Fibroblast of the conjunctiva (primary cell): Measurements from ENCODE around the gene PBLD.

Source experiments
- DNase-seq: peaks from one replicate; pipeline ENCODE4 v3.0.0-alpha.2; 2010; ENCODE audit warnings: low read depth

PBLD gene

DNA sequence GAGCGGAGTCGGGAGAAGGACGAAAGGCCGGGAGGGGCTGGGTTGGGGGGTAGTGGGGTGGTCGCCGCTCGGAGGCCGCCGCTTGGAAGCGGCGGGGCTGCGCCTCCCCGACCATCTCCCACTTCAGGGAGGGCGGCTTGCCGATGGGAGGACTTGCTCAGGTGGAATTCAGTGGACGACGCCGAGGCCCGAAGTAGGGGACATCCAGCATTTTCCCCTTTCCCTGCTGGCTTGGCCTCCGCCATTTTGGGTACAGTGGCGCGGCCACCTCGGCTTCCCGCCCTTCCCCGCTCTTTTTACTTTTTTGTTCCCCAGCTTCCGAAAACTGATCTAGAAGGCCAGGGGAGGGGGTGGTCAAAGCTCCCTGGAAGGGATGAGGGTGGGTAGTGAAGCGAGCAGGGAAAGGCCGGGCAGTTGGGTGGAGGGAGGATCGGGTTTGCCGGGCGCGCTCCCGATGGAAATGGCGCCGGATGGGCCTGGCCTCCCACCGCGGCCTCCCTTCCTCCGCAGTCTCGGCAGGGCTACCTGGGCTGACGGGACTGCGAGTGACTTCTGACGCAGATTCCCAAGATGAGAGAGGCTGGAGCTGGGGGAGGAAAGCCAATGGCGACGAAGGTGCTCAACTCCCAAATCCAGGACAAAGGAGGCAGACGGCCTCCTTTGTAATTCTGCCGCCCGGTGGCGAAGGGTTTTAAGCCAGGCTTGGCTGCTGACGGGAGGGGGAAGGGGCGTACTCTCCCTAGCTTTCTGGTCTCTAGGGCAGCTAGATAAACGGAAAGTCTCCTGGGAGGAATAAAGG is at the start of gene PBLD:
TSS of gene PBLD (minus strand) at position 670 of the 799 bp plus-strand sequence. CDS start 26,084 bp downstream, outside the sequence.
- peak; percentile 61 for DNase-seq

DNA sequence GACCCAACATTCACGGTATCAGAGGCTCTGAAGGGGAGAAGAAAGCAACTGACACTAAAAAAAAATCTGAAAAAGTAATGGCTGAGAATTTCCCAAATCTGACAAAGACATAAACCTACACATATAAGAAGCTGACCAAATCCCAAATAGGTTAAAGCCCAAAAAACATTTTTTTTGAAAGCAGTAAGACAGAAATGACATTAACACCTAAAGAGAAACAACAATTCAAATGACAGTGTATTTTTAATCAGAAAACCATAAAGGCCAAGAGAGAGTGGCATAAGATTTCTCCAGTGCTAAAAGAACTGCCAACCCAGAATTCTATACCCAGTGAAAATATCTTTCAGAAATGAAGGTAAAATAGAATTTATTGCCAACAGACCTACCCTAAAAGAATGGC is 38.9 kb upstream of the PBLD start:
- no peak for DNase-seq

DNA sequence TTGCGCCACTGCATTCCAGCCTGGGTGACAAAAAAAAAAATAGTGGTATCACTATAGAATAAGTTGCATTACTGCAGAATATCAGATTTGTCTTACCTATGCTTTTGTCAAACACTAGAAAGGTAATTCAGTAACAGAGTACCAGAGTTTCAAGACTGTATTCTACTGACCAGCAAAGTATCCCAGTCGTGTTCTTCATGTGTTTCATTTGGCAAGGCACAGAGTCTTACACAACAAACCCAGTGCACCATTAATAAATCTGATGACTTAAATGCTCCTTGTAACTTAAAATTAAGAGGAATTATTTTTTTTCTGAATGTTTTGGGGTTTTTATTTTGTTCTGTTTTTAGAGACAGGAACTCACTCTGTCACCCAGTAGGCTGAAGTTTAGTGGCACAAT is 34.4 kb upstream of the PBLD start:
- DNase-seq: no peak

DNA sequence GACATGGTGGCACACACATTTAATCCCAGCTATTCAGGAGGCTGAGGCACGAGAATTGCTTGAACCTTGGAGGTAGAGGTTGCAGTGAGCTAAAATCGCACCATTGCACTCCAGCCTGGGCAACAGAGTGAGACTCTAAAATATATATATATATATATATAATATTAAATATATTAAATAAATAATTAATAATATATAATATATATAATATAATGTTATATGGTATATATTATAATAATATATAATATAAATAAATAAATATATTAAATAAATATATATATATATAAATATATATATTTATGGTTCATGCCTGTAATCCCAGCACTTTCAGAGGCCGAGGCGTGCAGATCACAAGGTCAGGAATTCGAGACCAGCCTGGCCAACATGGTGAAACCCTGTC is 33.9 kb upstream of the PBLD start:
- no peak for DNase-seq

DNA sequence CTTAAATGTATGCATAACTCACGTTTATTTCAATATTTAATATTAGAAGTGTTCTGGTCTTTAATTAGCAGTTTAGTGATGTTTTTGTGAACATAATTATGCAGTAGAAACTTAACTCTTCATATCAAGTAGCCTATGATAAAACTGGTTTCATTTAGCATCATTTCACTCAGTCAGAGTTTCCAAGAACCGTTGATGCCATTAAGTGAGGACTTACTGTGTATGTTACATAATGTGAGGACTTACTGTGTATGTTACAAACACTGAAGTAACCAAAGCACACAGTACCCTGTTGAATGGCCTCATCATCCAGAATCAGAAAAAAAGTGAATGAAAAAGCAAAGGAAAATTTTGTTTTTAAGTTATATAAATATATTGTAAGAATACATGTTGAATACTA is 32.9 kb upstream of the PBLD start:
- DNase-seq: no peak

DNA sequence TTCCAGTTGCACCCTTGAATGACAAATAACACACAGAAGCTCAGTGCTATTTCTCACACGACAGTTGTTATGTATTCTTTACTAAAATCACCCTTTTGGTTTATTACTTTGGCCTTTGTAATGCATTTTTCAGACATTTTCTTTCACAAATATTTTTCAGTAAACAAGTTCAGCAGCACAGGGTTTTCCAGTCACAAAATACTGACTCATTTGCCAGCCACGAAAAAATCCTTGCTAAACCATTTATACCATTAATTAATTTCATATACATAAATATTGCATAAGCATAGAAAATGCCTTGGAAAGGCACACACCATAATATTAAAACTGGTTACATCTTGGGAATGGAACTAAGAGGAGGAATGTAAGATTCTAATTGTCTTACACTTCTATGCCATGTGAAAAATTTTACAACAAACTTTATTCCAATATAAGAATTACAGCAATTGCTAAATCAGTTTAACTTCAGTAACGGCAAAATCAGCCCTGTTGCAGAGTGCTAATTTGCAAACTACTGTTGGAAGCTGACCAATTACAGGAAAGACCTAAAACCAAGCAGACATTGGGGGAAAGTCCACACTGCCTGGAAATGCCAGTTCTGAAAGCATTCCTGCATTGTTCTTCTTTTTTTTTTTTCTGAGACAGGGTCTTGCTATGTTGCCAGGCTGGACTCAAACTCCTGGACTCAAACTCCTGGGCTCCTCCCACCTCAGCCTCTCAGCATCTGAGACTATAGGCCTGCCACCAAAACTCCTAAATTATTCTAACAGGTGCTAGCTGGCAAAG is 31.6 kb upstream of the PBLD start:
- DNase-seq: no peak

DNA sequence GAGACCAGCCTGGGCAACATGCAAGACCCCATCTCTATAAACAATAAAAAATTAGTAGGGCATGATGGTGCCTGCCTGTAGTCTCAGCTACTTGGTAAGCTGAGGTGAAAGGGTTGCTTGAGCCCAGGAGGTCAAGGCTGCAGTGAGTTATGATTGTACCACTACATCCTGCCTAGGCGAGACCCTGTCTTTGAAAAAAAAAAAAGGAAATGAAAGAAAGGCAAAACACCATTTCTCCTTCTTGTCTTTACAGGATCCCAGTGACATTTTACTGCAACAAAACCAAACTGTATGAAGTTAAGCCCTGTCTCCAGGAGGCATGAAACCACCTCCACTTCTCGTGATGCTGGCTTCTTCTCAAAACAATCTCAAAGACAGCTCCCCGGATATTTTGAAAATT is 29.9 kb upstream of the PBLD start:
- DNase-seq: no peak

DNA sequence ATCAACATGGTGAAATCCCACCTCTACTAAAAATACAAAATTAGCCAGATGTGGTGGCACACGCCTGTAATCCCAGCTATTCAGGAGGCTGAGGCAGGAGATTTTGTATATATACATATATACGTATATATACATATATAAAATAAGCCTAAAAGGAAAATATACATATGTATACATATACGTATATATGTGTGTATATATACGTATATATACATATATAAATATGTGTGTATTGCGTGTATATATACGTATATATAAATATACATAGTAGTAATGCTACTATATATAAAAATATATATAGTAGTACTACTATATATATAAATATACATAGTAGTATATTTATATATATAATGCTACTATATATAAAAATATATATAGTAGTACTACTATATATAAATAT is 26.5 kb upstream of the PBLD start:
- no peak for DNase-seq

DNA sequence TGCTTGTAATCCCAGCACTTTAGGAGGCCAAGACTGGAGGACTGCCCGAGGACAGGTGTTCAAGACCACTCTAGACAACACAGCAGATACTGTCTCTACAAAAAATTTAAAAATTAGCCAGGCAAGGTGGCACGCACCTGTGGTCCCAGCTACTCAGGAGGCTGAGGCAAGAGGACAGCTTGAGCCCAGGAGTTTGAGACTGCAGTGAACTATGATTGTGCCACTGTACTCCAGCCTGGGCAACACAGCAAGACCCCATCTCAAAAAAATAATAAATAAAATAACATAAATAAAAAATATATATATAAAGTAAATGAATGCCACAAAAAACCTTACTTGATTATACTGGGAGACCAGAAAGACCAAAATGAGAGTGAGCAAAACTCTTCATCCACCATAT is 20.8 kb upstream of the PBLD start:
- no peak for DNase-seq

DNA sequence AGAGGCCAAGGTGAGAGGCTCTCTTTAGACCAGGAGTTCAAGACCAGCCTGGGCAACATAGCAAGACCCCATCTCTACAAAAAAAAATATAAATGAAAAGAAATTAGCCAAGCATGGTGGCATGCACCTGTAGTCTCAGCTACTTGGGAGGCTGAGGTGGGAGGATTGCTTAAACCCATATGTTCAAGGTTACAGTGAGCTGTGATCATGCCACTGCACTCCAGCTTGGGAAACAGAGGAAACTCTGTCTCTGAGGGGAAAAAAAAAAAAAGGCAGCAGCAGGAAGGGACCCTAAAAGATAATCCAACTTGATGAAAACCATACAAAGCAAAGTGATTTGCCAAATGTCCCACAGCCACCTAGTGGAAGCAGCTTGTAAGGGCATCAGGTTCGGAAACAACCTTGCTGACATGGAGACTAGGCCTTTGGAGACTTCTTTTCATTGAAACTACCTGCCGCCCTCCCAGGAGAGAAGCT is 15.6 kb upstream of the PBLD start:
- peak; percentile 36 for DNase-seq

DNA sequence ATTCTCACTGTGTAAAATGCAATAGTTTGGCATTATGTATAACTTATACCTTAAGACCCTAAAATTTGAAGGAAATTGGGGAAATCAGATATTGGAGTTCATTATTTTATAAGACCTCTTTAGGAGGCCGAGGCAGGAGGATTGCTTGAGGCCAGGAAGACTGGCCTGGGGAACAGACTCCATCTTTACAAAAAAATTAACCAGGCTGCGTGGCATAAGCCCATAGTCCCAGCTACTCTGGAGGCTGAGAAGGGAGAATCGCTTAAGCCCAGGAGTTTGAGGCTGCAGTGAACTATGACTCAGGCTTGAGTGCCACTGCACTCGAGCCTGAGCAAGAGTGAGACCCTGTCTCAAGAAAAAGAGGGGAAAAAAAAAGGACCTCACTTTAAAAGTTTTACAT is 14.0 kb upstream of the PBLD start:
- no peak for DNase-seq

DNA sequence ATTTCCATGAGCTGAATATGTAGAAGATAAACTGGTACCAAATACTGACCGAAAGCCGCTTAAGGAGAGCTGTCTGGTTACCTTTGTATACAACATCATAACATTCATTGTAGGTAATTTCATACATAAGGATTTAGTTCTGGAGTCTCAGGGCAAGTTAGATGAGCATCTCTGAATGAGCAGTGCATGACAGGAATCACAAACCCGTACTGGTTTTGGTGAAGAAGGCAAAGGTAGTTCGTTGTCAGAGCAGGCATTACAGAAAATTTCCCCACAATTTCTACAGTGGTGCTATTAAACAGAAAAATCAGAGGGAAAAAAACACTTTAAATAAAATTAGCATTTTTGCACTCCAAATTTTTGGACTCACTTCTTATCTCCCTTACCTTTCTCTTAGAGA is 12.9 kb upstream of the PBLD start:
- no peak for DNase-seq

DNA sequence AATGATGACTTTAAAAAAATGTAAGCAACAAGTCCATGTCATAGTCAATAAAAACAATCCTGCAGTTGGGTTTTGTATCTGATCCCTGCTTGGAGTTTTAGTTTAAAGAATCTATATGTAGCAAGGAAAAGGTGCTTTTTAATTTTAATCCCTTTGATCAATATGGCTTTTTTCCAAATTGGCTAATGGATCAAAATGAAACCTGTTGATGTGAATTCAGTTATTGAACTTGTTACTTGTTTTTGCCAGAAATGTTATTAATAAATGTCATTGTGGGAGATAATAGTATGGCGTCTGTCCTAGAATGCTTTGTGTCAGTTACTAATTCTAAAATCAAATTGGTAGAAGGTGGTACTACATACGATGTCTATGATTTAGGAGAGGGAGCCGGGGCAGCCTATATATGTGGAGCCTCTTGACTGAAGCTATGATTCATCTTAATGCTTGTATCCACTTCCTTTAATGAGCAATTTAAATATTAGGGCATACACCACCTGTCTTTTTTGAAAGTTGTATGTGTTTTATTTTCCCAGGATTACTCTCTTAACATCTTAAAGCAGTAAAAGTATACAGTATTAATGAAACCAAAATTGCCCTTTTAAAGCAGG is 10.3 kb upstream of the PBLD start:
- no peak for DNase-seq

DNA sequence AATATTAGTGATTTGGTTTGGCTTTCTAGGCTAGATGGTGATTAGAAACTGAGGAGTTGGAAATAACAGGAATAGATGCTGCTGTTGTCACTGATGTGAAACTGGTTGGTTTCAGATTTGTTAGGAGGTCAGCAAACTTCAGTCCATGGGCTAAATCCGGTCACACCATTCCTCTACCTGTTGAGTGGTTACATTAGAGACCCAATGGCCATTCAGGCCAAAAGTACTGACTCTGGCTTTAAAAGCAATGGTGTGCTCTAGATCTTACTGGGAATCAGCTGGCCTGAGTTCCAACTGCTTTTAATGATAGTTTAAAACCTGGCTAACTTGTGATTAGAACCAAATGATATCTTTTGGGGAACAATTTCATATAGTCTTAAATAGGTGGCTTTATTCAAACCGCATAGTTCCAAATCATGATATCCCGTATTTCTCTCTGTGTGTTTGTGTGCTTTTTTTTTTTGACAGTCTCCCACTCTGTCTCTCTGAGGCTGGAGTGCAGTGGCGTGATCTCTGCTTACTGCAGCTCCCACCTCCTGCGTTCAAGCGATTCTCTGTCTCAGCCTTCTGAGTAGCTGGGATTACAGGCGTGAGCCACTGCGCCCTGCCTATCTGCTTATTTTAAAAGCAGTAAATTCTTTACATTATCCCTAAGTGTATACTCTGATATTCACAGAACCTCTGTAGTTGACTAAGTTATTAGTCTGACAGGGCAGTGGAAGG is 7.8 kb upstream of the PBLD start:
- DNase-seq: no peak

DNA sequence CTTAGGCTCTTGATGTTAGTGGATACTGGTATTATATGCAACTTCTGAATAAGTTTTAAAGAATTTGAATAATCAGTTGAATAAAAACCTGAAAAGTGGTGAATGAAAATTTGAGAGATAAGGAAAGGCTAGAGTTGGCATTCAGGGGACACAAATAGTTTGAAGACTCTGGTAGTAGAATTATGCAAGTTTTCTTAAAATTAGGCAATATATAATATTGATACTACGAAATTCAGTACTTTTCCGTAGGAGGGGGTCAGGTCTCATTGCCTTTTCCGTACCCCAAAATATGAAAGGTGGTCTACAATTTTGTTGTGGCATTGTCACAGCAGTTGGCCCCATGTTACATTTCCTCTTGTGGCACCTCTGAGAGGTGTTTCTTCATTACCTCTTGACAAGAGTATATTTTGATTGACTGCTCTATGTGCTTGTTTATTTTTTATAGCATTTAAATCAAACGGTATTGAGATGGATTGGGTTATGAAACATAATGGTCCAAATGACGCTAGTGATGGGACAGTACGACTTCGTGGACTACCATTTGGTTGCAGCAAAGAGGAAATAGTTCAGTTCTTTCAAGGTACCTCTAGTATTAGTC is 4.1 kb upstream of the PBLD start:
- no peak for DNase-seq

DNA sequence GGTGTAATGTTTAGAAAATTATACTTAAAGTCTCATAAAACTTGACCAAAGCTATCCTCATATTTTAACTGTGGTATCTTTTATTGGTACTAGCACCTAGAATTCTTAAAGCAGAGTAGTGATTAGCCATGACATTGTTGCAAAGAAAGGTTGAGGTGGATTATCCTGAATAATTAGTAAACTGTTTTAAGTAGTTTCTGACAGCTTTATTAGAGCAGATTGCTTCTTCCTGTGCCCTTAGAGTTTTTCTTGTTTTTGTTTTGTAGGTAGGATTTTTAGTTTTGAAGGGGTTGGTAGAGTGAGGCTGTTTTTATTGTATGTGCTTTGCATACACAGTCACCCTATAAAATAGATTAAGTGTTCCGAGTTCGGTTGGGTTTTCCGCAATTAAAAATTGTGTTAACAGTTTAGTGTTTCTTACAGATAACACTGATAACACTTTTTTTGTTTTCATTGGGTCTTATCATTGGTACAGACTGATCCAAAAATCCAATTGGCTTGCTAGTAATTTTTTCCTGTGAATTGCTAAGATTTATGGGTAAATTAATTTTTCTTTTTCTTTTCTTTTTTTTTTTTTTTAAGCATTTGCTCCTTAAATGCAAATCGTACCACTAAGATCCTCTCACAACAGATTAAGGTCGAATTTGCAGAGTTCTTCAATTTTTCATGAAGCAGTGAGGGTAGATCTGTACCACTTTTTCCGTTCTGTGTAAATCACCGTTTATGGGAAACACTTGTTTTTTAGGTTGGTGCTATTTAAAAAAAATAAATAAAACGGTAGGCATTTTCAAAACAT is 2.1 kb upstream of the PBLD start:
- no peak for DNase-seq

DNA sequence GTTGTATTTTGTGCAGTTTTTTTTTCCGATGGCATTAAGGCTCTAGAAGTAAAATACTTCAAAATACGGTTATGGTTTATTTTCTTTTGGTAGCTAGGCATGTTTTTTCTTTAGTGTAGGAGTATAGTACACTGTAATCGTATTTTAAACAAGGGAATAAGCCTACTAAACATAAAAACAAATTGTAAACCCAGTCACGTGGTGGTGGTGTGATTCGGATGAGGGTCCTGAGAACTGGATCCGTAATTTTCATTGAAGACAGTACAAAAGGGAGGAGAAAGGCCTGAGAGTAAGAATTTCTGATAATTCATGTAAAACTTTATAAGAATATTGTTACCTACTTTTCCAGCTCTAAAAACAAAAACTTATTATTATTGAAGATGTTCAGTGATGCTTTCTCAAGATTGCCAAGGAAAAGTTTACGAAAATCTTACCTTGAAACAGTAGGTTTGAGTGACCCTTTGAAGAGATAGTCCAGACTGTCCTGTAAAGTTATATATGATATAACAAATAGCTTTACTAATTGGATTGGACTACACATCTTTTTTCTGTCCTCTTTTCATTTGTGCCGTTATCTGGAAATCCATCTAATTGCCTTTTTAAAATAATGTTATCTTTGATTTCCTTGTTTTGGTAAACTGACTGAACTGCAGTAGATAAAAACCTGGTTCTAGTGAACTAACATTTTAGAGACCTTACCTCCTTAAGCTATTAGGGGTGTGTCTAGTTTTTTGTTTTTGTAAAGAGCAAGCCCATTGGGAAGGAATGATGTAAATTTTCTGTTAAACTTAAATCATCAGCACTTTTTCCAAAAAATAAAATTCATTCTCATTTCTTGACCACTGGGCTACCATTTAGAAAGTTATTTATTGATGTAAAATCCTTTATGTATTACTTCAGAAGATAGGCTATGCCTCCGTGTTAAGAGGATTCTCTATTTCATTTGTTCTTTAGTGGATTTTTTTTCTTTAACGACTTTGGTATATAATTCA is 1.0 kb upstream of the PBLD start:
- no peak for DNase-seq

DNA sequence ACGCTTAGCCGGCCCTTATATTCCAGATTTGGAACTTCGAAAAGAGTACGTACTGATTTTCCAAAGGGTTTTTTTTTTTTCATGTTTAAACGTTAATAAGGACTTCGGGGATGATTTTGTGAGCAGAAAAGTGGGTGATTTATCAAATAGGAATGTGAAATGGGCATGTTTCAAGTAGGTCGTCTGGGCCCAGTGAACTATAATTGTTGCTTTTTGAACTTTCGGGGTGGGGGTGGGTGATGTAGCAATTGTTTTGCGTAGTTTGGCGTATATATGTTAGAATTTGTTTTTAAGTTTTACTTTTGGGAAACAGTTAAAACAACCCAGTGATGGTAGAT is 299 bp upstream of the PBLD start:
- DNase-seq: no peak

DNA sequence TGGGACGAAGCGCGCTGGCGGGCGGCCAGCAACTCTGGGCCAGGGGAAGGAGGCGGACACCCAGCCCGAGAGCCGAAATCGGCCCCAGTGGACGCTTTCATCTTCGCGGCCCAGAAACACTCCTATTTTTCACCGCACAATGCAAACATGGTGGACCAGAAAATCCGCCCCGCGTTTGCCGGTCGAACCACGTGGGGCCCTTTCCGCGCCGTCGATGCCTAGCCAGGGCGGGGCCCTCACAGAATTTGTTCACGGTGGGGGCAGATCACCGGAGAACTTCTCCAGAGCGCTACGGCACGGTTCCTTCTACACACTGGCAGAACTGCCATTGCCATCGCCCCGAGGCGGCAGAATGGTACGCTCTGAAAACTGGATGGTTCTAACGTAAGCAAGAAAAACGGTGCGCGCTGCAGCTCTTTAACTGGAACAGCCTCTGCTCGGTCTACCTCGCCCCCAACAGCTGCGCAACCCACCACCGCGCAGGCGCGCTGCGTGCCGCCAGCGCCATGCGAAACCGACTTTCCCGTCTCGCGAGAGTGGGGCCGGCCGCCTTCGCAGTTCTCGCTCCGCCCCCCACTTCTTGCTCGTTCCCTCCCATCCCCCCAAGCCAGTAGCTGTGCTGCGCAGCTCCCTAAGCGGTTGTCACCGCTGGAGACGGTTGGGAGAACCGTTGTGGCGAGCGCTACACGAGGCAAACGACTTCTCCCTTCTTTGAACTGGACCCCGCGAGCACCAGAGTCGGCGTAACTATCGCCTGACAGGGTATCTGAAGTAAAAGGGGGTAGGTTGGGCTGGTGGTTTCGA is 1.1 kb downstream of the PBLD start, which contains the start of gene HNRNPH3:
TSS of gene HNRNPH3 (plus strand) at position 610 of the 804 bp plus-strand sequence. CDS start 5,158 bp downstream, outside the sequence.
- peak; percentile 97 for DNase-seq
